Fibroblast of lung (primary cell): Measurements from ENCODE around the gene APBA1. TPM values are rescaled to one million over a fixed set of nuclear protein-coding genes. Genes with fewer than 3 reads are reported as not detected.

Source experiments
- DNase-seq, 2 donors: peaks; one replicate each; pipeline versions ENCODE4 v3.0.0 to v3.0.0-alpha.2; 2010; ENCODE audit warnings: low read depth in 2 of 2
- H2AFZ ChIP-seq: 2 replicates; pipeline ENCODE4 v1.5.1; 2012; ENCODE audit warnings: low read length, control low read depth, inconsistent platforms
- H3K27ac ChIP-seq: 2 replicates; pipeline ENCODE4 v1.5.1; 2011; ENCODE audit warnings: low read length, control low read depth; ENCODE audit not compliant: insufficient read depth
- H3K27me3 ChIP-seq: 2 replicates; pipeline ENCODE4 v1.5.1; 2011; ENCODE audit warnings: mild to moderate bottlenecking, low read length; ENCODE audit not compliant: control insufficient read depth, insufficient read depth
- H3K36me3 ChIP-seq: 2 replicates; pipeline ENCODE4 v1.5.1; 2011; ENCODE audit warnings: low read length; ENCODE audit not compliant: control insufficient read depth, insufficient read depth
- H3K4me1 ChIP-seq: 2 replicates; pipeline ENCODE4 v1.5.1; 2011; ENCODE audit warnings: low read length; ENCODE audit not compliant: control insufficient read depth, insufficient read depth; ENCODE audit errors: extremely low read depth
- H3K4me2 ChIP-seq: 2 replicates; pipeline ENCODE4 v1.5.1; 2011; ENCODE audit warnings: low read length, control low read depth; ENCODE audit not compliant: insufficient read depth; ENCODE audit errors: extremely low read depth
- H3K4me3 ChIP-seq, 4 experiments: fragments of 200-600 bp in 1 of 4; sonication (generic) in 1 of 4; replicated peaks in 1 of 4; 2 replicates each; pipeline ENCODE4 v1.5.1; 2011 to 2016; ENCODE audit warnings: low read length in 4 of 4, low read depth in 3 of 4, mild to moderate bottlenecking in 3 of 4, control low read depth in 2 of 4, inconsistent platforms in 1 of 4, mixed read lengths in 1 of 4; ENCODE audit not compliant: insufficient read depth in 1 of 4; ENCODE audit errors: control extremely low read depth in 1 of 4
- H3K79me2 ChIP-seq: 2 replicates; pipeline ENCODE4 v1.5.1; 2012; ENCODE audit warnings: mild to moderate bottlenecking, low read length, inconsistent platforms; ENCODE audit not compliant: control insufficient read depth, insufficient read depth
- H3K9ac ChIP-seq: 2 replicates; pipeline ENCODE4 v1.5.1; 2011; ENCODE audit warnings: mild to moderate bottlenecking, low read length, control low read depth; ENCODE audit not compliant: insufficient read depth
- H3K9me3 ChIP-seq: 2 replicates; pipeline ENCODE4 v1.5.1; 2012; ENCODE audit warnings: low read depth, low read length; ENCODE audit not compliant: control insufficient read depth, insufficient read depth
- H4K20me1 ChIP-seq: 2 replicates; pipeline ENCODE4 v1.5.1; 2011; ENCODE audit warnings: low read length; ENCODE audit not compliant: control insufficient read depth, insufficient read depth; ENCODE audit errors: extremely low read depth
- EZH2 ChIP-seq: IDR thresholded peaks from 2 replicates; pipeline ENCODE4 v1.5.1; 2012; ENCODE audit warnings: low read length, control low read depth, mild to moderate bottlenecking; ENCODE audit errors: missing control alignments
- polyA plus RNA-seq, 2 donors: library from polyadenylated mRNA; depleted of rRNA in 1 of 2; stranded (reverse) in 1 of 2; unstranded in 1 of 2; fragments of >200 nt; gene quantifications; 2 replicates each; pipeline ENCODE4 v1.2.1, GENCODE V29; 2011 to 2012; ENCODE audit warnings: missing spikeins in 1 of 2
- total RNA-seq: library from RNA; depleted of rRNA; stranded (reverse); fragments of >200 nt; gene quantifications from 2 replicates; pipeline ENCODE4 v1.2.1, GENCODE V29; 2014
- TF ChIP-seq, protein P1 (sequence below), 2 donors: IDR thresholded peaks in 1 of 2; conservative IDR thresholded peaks in 1 of 2; 1 replicate in 1 of 2; 2 replicates in 1 of 2; pipeline ENCODE4 v1.5.1; 2011 to 2012; ENCODE audit warnings: low read length in 2 of 2, control low read depth in 1 of 2, inconsistent platforms in 1 of 2, low read depth in 1 of 2, mild to moderate bottlenecking in 1 of 2

The APBA1 gene
- total and polyA plus RNA-seq, 2 donors (not counting 1 experiment from before 2014, with no cell fraction given), result 5.0 to 8.8 TPM

DNA sequence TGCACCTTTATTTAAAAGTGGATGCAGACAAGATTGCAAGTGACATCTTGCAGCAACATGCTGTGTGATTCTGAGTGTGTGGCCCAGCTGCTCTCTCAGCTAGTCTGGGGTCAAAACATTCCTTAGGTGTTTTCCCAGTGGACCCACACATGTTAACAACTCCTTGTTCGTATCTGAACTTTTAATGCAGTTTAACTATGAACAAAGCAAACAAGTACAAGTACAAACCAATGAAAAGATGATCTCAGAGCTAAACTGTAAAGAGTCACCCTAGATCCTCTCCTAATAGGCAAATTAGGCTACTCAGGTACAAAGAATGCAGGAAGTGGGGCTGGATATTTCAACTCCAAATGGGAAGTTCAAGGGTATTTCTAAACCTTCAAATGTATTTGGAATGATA, 238.8 kb downstream of the APBA1 start:
- no peak overlapping the region for H3K4me2 ChIP-seq
- peak in 1 of 2 donors; percentile 39 for DNase-seq
- no peaks in the 10 kb centered on the region for H4K20me1 ChIP-seq
- no peaks in the 10 kb centered on the region for H3K36me3 ChIP-seq
- no peaks in the 10 kb centered on the region for H3K27me3 ChIP-seq
- H3K9ac ChIP-seq, result no peak overlapping the region
- no peak overlapping the region for H3K27ac ChIP-seq
- no peaks in the 10 kb centered on the region for H3K9me3 ChIP-seq
- no peaks in the 10 kb centered on the region for H3K4me1 ChIP-seq
- TF ChIP-seq, protein P1, sequence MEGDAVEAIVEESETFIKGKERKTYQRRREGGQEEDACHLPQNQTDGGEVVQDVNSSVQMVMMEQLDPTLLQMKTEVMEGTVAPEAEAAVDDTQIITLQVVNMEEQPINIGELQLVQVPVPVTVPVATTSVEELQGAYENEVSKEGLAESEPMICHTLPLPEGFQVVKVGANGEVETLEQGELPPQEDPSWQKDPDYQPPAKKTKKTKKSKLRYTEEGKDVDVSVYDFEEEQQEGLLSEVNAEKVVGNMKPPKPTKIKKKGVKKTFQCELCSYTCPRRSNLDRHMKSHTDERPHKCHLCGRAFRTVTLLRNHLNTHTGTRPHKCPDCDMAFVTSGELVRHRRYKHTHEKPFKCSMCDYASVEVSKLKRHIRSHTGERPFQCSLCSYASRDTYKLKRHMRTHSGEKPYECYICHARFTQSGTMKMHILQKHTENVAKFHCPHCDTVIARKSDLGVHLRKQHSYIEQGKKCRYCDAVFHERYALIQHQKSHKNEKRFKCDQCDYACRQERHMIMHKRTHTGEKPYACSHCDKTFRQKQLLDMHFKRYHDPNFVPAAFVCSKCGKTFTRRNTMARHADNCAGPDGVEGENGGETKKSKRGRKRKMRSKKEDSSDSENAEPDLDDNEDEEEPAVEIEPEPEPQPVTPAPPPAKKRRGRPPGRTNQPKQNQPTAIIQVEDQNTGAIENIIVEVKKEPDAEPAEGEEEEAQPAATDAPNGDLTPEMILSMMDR (conservative IDR thresholded peaks at IDR 0.05 in 1 of 2, IDR thresholded peaks at IDR 0.05 in 1 of 2; ENCODE audit: low read depth in 1 of 2, low read length in 2 of 2), result no peak
- no peak for TF ChIP-seq EZH2
- no peak overlapping the region for H2AFZ ChIP-seq
- no peaks in the 10 kb centered on the region for H3K79me2 ChIP-seq
- H3K4me3 ChIP-seq, result no peak overlapping the region

DNA sequence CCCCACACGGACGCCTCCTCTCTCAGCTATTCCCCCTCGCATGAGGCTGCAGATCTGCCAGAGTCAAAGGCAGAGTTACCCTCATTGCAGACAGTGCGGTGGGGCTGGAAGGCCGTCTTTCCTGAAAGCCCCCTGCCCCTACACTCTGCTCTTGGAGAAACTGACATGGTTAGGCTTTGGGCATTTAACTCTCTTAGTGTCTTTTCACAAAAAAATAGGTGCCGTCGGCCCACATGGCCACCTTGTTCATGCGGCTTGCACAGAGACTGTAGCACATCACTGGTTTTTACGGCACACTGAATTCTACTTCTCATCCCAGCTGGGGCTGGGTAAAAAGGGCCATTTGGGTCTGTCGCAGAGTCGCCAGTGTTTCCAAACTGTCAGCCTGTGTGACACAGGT, 239.5 kb downstream of the APBA1 start:
- no peak for DNase-seq
- Histone ChIP-seq H3K27me3 (no peaks in the 10 kb centered on the region), H3K4me2 (no peak overlapping the region), H3K27ac (no peak overlapping the region), H4K20me1 (no peaks in the 10 kb centered on the region), H3K4me1 (no peaks in the 10 kb centered on the region), H3K9ac (no peak overlapping the region), H2AFZ (no peak overlapping the region), H3K79me2 (no peaks in the 10 kb centered on the region), H3K9me3 (no peaks in the 10 kb centered on the region), H3K36me3 (no peaks in the 10 kb centered on the region), H3K4me3 (no peak overlapping the region)
- no peak for TF ChIP-seq EZH2
- TF ChIP-seq, protein P1 (conservative IDR thresholded peaks at IDR 0.05 in 1 of 2, IDR thresholded peaks at IDR 0.05 in 1 of 2; ENCODE audit: low read depth in 1 of 2, low read length in 2 of 2), result no peak

DNA sequence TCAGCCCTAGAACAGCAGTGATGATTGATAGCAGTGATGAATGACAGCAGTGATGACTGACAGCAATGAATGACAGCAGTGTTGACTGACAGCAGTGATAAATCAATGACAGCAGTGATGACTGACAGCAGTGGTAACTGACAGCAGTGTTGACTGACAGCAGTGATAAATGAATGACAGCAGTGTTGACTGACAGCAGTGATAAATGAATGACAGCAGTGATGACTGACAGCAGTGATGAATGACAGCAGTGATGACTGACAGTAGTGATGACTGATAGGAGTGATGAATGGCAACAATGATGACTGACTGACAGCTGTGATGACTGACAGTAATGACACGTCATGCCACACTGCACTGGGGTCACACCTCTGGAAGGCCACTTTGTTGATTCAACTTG, 240.4 kb downstream of the APBA1 start:
- no peak for DNase-seq
- H2AFZ ChIP-seq, result no peak overlapping the region
- no peak overlapping the region for H3K9ac ChIP-seq
- H3K27me3 ChIP-seq, result no peaks in the 10 kb centered on the region
- H3K4me3 ChIP-seq, result no peak overlapping the region
- H3K79me2 ChIP-seq, result no peaks in the 10 kb centered on the region
- no peaks in the 10 kb centered on the region for H3K36me3 ChIP-seq
- no peak overlapping the region for H3K27ac ChIP-seq
- H4K20me1 ChIP-seq, result no peaks in the 10 kb centered on the region
- TF ChIP-seq, protein P1 (conservative IDR thresholded peaks at IDR 0.05 in 1 of 2, IDR thresholded peaks at IDR 0.05 in 1 of 2; ENCODE audit: low read depth in 1 of 2, low read length in 2 of 2), result no peak
- TF ChIP-seq EZH2, result no peak
- H3K4me1 ChIP-seq, result no peaks in the 10 kb centered on the region
- no peak overlapping the region for H3K4me2 ChIP-seq
- no peaks in the 10 kb centered on the region for H3K9me3 ChIP-seq
